GM21390 (cell line): ENCODE results near the gene BOK.
A peak's percentile ranks its signal among the peaks of the same experiment; 100 is the strongest.
"Not testable (repeated sequence)": the region's sequence is repeated elsewhere in the genome, so short reads cannot be mapped to it uniquely, and the experiment has no call there.

Experiments used
- ATAC-seq: cut with Tn5 transposase; IDR thresholded peaks from one replicate; pipeline ENCODE4 v1.9.1; 2021; ENCODE audit not compliant: unreplicated experiment

BOK gene

GRCh38 chr2:241558532-241559322, at the start of gene BOK:
TSS of gene BOK (plus strand) at chr2:241558745. CDS start at chr2:241559484, 739 bp downstream.
- no peak for ATAC-seq

GRCh38 chr2:241509155-241509784, 49.3 kb upstream of the BOK start:
- no peak for ATAC-seq

GRCh38 chr2:241511091-241511741, 47.3 kb upstream of the BOK start:
- no peak for ATAC-seq

- no peak for ATAC-seq
Observed at GRCh38 chr2:241514553-241514952, 44.0 kb upstream of the BOK start.

- peak; percentile 66 for ATAC-seq
Observed at GRCh38 chr2:241514986-241515737, 43.4 kb upstream of the BOK start.

GRCh38 chr2:241516520-241516965, 42.0 kb upstream of the BOK start:
- ATAC-seq, result no peak

- no peak for ATAC-seq
Observed at GRCh38 chr2:241517297-241517696, 41.2 kb upstream of the BOK start.

- no peak for ATAC-seq
Observed at GRCh38 chr2:241519669-241520068, 38.9 kb upstream of the BOK start.

- no peak for ATAC-seq
Observed at GRCh38 chr2:241522477-241522876, 36.1 kb upstream of the BOK start.

- not testable (repeated sequence) for ATAC-seq
Observed at GRCh38 chr2:241525818-241526780, 32.4 kb upstream of the BOK start.

- no peak for ATAC-seq
Observed at GRCh38 chr2:241530571-241530970, 28.0 kb upstream of the BOK start.

GRCh38 chr2:241531161-241531722, 27.3 kb upstream of the BOK start:
- no peak for ATAC-seq

GRCh38 chr2:241532168-241532567, 26.4 kb upstream of the BOK start:
- no peak for ATAC-seq

- ATAC-seq, result no peak
Observed at GRCh38 chr2:241532733-241533601, 25.6 kb upstream of the BOK start.

- ATAC-seq, result no peak
Observed at GRCh38 chr2:241534293-241534692, 24.3 kb upstream of the BOK start.

- no peak for ATAC-seq
Observed at GRCh38 chr2:241534701-241535375, 23.7 kb upstream of the BOK start.

GRCh38 chr2:241535871-241536655, 22.5 kb upstream of the BOK start:
- ATAC-seq, result no peak
